Pancreas (tissue), 10 donors: Measurements from ENCODE around the gene GLT6D1. TPM values are rescaled to one million over a fixed set of nuclear protein-coding genes. Genes with fewer than 3 reads are reported as not detected.

Experiments
- ATAC-seq, 4 donors: fragments of 200-7000 bp; cut with Tn5 transposase; one replicate each; pipeline versions ENCODE4 v1.8.0 to v1.9.1; 2020; ENCODE audit warnings: mild to moderate bottlenecking in 4 of 4, moderate library complexity in 4 of 4
- DNase-seq, 6 donors: peaks; one replicate each; pipeline ENCODE4 v3.0.0-alpha.2; 2020
- FAIRE-seq: peaks from 2 replicates; lab custom pipeline; 2012; peaks lifted over from hg19 to GRCh38; lab: Jason Lieb, UNC
- H3K27ac ChIP-seq, 4 donors: fragments of 200-600 bp; sonication (generic); 1 replicate in 3 of 4; 2 replicates in 1 of 4; pipeline versions ENCODE4 v1.5.0 to v1.8.0; 2020
- H3K27me3 ChIP-seq, 4 donors: fragments of 200-600 bp; one replicate each; pipeline ENCODE4 v1.8.0; 2021
- H3K36me3 ChIP-seq, 3 donors: fragments of 200-600 bp; sonication (generic) in 1 of 3; one replicate each; pipeline versions ENCODE4 v1.5.0 to v1.8.0; 2020 to 2021
- H3K4me1 ChIP-seq, 3 donors: fragments of 200-600 bp; one replicate each; pipeline ENCODE4 v1.8.0; 2021
- H3K4me3 ChIP-seq, 4 donors: fragments of 200-600 bp; sonication (generic) in 2 of 4; one replicate each; pipeline versions ENCODE4 v1.5.0 to v1.8.0; 2020 to 2021
- H3K9me3 ChIP-seq, 4 donors: fragments of 200-600 bp; one replicate each; pipeline ENCODE4 v1.8.0; 2021
- WGBS, 2 donors: extraction: QIAGEN DNeasy Blood & Tissue Kit; methylation state at CpG; one replicate each; pipeline ENCODE4 v1.1.7; 2013; 5-methylcytosine and 5-hydroxymethylcytosine counted together
- intact Hi-C, 3 donors: fragments of 100-400 bp; cut with DNase I; formaldehyde crosslinking; loops; one replicate each; pipeline versions ENCODE4 v1.11.1 to v1.14.2; 2022
- polyA plus RNA-seq, 2 donors: library from polyadenylated mRNA; stranded (reverse); fragments of 200-250 nt; gene quantifications; one replicate each; pipeline ENCODE4 v1.2.3, GENCODE V29; 2013
- total RNA-seq, 6 donors: library from RNA; stranded (reverse); fragmentation: NEBNext Ultra II Directional in 4 of 6; extraction: Animal tissue kit (Norgen Biotek cat#: 25700) in 4 of 6; gene quantifications; one replicate each; pipeline versions ENCODE4 v1.2.1 to v1.2.4, GENCODE V29; 2021 to 2023
- TF ChIP-seq, protein P1 (sequence below), 4 donors: fragments of 200-600 bp; sonication (generic) in 3 of 4; IDR thresholded peaks; one replicate each; pipeline versions ENCODE4 v1.5.0 to v1.8.0; 2021; ENCODE audit warnings: antibody characterized with exemption in 4 of 4
- donor health status: healthy with polysubstance abuse.
- donor health status: DM: no; HTN: no; CAD: no; lungs with moderate emphysema.
- donor health status: DM: no; HTN: no; CAD: no.
- donor health status: control.
- donor health status: control.
- donor health status: Bipolar disorder and iron deficiency.
- donor health status: DM: yes; HTN: yes; CAD: no.
- donor health status: DM: no; HTN: no; CAD: no.
- donor health status: DM: no; HTN: no; CAD: no.
- donor health status: DM: yes; HTN: yes; CAD: no.

Gene GLT6D1
- total and polyA plus RNA-seq, 8 donors: 0.07 TPM; not detected in 7

DNA sequence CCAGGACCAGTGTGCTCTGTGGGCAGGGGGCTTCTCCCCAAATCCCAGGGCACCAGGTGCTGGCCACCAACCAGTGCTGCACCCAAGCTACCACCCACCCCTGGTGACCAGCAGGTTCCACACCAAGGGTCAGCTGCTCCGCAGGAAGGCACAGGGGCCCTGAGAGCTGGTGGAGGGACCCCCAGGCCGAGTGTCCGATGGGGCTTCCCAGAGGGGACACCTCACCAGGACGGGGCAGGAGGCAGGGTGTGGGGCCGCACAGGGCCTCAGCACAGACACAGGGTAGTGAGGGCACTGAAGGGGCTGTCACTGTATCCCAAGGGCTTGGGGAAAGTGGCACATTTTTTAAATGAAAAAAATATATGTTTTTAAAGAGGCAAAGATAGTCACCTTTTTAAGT, 41.8 kb upstream of the GLT6D1 start:
- Histone ChIP-seq H3K27me3 (no peaks in the 10 kb centered on the region), H3K36me3 (no peaks in the 10 kb centered on the region), H3K4me1 (no peaks in the 10 kb centered on the region), H3K27ac (no peak overlapping the region), H3K4me3 (no peak overlapping the region), H3K9me3 (no peaks in the 10 kb centered on the region)
- FAIRE-seq (no peak), ATAC-seq (no peak), DNase-seq (peak in 1 of 6 donors; percentile 32)
- WGBS, 2 donors: 51 to 64% methylated on average over 5 of the region's 5 CpGs
- TF ChIP-seq, protein P1, sequence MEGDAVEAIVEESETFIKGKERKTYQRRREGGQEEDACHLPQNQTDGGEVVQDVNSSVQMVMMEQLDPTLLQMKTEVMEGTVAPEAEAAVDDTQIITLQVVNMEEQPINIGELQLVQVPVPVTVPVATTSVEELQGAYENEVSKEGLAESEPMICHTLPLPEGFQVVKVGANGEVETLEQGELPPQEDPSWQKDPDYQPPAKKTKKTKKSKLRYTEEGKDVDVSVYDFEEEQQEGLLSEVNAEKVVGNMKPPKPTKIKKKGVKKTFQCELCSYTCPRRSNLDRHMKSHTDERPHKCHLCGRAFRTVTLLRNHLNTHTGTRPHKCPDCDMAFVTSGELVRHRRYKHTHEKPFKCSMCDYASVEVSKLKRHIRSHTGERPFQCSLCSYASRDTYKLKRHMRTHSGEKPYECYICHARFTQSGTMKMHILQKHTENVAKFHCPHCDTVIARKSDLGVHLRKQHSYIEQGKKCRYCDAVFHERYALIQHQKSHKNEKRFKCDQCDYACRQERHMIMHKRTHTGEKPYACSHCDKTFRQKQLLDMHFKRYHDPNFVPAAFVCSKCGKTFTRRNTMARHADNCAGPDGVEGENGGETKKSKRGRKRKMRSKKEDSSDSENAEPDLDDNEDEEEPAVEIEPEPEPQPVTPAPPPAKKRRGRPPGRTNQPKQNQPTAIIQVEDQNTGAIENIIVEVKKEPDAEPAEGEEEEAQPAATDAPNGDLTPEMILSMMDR (IDR thresholded peaks at IDR 0.05): no peak
- intact Hi-C loops: no loop called here

DNA sequence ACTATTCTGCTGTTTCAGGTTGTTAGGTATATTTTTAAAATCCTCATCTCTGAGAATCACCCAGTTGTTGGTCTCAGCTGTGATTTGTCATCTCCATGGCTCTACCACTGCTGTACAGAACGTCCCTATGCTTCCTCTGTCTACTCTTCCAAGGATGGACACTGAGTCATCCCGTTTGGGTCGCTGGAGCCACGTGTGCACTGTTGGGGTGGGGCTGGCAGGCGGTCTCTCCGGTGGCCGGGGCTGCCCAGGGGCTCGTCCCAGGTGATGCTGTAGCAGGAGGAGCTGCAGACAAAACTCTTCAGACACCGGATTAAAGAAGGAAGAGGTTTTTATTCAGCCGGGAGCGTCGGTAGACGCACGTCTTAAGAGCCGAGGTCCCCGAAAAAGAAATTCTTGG, 40.7 kb upstream of the GLT6D1 start:
- Histone ChIP-seq H3K36me3 (no peaks in the 10 kb centered on the region), H3K4me3 (no peak overlapping the region), H3K27me3 (no peaks in the 10 kb centered on the region), H3K4me1 (no peaks in the 10 kb centered on the region), H3K9me3 (no peaks in the 10 kb centered on the region), H3K27ac (no peak overlapping the region)
- WGBS, 2 donors: 48 to 74% methylated on average over 16 of the region's 16 CpGs
- FAIRE-seq: no peak
- ATAC-seq: no peak
- intact Hi-C loops: no loop called here
- no peak for DNase-seq
- TF ChIP-seq, protein P1 (IDR thresholded peaks at IDR 0.05): no peak

DNA sequence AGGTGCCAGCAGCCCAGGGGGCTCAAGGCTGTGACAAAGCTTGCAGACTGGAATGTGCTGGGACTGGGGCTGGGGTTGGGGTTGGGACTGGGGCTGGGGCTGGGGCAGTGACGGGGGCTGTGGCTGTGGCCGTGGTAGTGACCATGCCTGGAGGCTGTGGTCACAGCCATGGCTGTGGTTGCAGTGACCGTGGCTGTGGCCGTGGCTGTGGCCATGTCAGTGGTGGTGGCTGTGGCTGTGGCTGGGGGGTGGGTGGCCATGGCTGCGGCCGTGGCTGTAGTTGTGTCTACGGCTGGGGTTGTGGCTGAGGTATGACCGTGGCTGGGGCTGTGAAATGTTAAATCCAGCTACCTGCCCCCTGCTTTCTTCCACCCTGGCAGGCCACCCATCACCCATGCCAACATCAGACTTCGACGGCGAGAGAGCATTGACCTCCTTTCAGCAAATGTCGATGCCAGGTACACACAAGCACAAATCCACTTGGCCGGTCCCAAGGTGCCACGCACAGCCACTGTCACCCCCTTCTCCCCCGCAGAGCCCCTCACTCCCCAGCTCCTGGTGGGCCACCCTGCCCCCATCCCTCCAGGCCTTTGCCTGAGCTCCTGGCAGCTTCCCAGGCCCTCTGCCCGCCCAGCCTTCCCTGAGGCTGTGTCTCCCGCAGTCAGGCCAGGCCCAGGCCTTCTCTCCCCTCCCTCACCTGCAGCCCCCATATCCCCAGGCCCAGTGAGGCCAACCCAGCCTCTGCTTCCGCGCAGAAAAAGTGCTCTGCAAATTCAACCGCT, 39.1 kb upstream of the GLT6D1 start:
- ATAC-seq (no peak), DNase-seq (peak in 1 of 6 donors; percentile 43), FAIRE-seq (no peak)
- Histone ChIP-seq H3K4me3 (no peak overlapping the region), H3K36me3 (no peaks in the 10 kb centered on the region), H3K27me3 (no peaks in the 10 kb centered on the region), H3K27ac (no peak overlapping the region), H3K9me3 (no peaks in the 10 kb centered on the region), H3K4me1 (no peaks in the 10 kb centered on the region)
- intact Hi-C loops: no loop called here
- TF ChIP-seq, protein P1 (IDR thresholded peaks at IDR 0.05): no peak
- WGBS, 2 donors: 80 to 85% methylated on average over 20 of the region's 20 CpGs

DNA sequence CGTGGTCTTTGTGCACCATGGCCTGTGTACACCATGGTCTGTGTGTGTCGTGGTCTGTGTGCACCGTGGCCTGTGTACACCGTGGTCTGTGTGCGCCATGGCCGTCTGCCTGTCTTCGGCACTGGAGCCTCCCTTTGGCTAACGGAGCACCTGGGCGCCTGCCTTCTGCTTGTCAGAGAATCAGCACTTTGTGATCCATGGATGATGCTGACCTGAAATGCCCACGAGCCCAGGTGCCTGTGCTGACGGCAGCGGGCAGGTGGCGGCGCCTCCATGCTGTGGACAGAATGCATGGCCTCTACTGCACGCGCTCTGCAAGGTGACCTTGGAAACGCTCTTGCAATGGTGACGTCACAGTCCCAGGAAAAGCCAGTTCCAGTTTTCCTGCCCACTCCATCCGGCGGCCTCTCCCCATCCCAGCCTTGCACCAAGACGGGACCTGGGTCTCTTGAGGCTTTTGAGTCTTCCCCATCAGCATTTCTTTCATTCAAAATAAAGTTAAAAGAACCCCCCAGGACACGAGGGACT, 38.4 kb upstream of the GLT6D1 start:
- ATAC-seq (no peak), DNase-seq (peak in 1 of 6 donors; percentile 32), FAIRE-seq (no peak)
- Histone ChIP-seq H3K27ac (no peak overlapping the region), H3K4me1 (no peaks in the 10 kb centered on the region), H3K9me3 (no peaks in the 10 kb centered on the region), H3K27me3 (no peaks in the 10 kb centered on the region), H3K4me3 (no peak overlapping the region), H3K36me3 (no peaks in the 10 kb centered on the region)
- intact Hi-C loops: no loop called here
- TF ChIP-seq, protein P1 (IDR thresholded peaks at IDR 0.05): no peak
- WGBS, 2 donors: 53 to 67% methylated on average over 22 of the region's 22 CpGs

DNA sequence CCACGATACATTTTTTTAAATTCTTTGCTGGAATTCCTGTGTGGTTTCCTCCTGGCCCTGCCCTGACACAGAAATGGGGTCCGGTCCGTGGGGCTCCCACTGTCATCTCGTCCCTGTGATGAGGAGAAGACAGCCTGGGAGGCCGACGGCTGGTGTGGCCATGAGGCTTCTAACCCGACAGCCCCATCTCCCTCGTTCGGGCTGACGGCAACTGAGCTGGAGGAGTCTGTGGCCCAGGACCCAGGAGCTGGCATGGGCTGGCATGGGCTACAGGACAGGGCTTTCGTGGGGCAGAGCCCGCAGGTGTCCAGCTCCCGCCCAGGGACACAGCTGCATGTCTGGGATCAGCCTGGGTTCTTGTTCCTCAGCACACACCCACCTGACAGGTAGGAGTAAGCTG, 37.6 kb upstream of the GLT6D1 start:
- Histone ChIP-seq H3K36me3 (no peaks in the 10 kb centered on the region), H3K9me3 (no peaks in the 10 kb centered on the region), H3K27ac (no peak overlapping the region), H3K4me3 (no peak overlapping the region), H3K4me1 (no peaks in the 10 kb centered on the region), H3K27me3 (no peaks in the 10 kb centered on the region)
- no peak for FAIRE-seq
- peak in 2 of 6 donors; percentile 46 for DNase-seq
- TF ChIP-seq, protein P1 (IDR thresholded peaks at IDR 0.05): no peak
- WGBS, 2 donors: 51 to 73% methylated on average over 13 of the region's 13 CpGs
- intact Hi-C loops: no loop called here
- no peak for ATAC-seq
